IPS-20b (cell line): ENCODE measurements around the gene FBLN2.

Experiments
- H3K27ac ChIP-seq: one replicate; pipeline ENCODE4 v1.5.1; 2013; ENCODE audit warnings: low read length
- H3K27me3 ChIP-seq: 2 replicates; pipeline ENCODE4 v1.6.1; 2013; ENCODE audit warnings: mild to moderate bottlenecking, low read length, inconsistent platforms; ENCODE audit not compliant: insufficient read depth
- H3K36me3 ChIP-seq: 2 replicates; pipeline ENCODE4 v1.6.1; 2013; ENCODE audit warnings: low read depth, mild to moderate bottlenecking, inconsistent platforms, low read length, moderate library complexity; ENCODE audit not compliant: insufficient read depth
- H3K4me1 ChIP-seq: 2 replicates; pipeline ENCODE4 v1.6.1; 2013; ENCODE audit warnings: mild to moderate bottlenecking, control low read depth, inconsistent platforms, low read length, moderate library complexity; ENCODE audit not compliant: insufficient read depth
- H3K4me3 ChIP-seq: 2 replicates; pipeline ENCODE4 v1.5.1; 2013; ENCODE audit warnings: mild to moderate bottlenecking, low read length, inconsistent platforms
- H3K9ac ChIP-seq: 2 replicates; pipeline ENCODE4 v1.6.1; 2013; ENCODE audit warnings: low read depth, mild to moderate bottlenecking, inconsistent platforms, low read length, moderate library complexity
- H3K9me3 ChIP-seq: 2 replicates; pipeline ENCODE4 v1.6.1; 2013; ENCODE audit warnings: mild to moderate bottlenecking, low read depth, low read length, inconsistent platforms; ENCODE audit not compliant: insufficient read depth

Gene FBLN2

DNA sequence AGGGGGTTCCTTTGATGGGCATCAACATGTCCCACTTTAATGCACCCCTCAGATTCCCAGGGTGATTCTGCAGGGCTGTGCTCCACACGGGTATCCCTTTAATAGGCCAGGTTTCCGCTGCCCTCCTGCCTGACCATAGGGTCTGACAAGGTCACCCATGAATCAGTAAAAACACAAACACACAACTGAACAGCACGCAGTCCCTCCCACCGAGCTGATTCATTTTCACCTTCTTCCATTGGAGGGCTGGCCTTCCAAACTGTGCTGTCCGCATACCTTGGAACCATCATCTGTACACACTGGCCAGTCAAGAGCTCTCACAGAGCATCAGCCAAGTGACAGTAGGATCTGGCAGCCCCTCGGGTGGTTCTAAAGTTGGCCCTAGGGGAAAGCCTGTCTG, 93.7 kb downstream of the FBLN2 start:
- no peak overlapping the region for H3K4me3 ChIP-seq
- H3K4me1 ChIP-seq, result no peaks in the 10 kb centered on the region
- no peaks in the 10 kb centered on the region for H3K9me3 ChIP-seq
- no peak overlapping the region for H3K27ac ChIP-seq
- H3K27me3 ChIP-seq, result 0 out of 2 replicates have a peak, but pooled peaks cover 8% of the 10 kb centered on the region
- H3K36me3 ChIP-seq, result no peaks in the 10 kb centered on the region
- H3K9ac ChIP-seq, result no peak overlapping the region

DNA sequence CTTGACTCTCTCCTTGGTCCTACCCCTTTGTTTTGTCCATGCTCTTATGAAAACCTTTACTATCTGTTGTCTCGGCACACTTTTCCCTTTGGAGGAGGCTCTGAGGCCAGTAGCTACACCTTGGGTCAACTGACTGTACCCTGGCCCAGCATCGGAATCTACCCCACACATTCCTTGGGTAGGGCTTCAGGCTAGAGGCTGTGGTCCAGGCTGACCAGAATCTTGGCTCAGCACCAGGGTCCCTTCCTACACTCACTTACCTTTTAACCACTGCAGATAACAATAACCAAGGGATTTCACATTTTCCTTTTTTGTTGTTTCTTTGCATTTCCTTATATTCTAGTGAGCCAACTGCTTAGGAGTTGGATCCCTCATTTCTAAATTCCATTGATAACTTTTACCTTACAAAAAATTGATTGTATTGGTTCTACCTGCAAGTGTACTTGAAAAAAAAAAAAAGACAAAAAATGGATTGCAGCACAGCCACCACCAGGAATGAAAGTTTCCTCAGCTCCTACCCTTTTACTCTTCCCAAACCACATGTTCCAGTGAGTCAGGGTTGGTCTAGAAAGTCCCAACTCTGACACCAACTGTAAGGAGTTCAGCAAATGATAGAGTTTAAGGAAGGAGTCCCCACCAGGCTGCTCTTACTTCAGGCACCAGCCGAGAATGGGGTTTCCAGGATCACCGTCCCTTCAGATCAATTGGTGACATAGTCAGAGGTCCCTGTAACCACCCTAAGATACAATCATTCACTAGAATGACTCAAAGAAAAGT, 95.6 kb downstream of the FBLN2 start:
- Histone ChIP-seq H3K9me3 (no peaks in the 10 kb centered on the region), H3K9ac (no peak overlapping the region), H3K4me3 (no peak overlapping the region), H3K27me3 (0 out of 2 replicates have a peak, but pooled peaks cover 9% of the 10 kb centered on the region), H3K36me3 (no peaks in the 10 kb centered on the region), H3K27ac (no peak overlapping the region), H3K4me1 (peaks cover 5% of the 10 kb centered on the region; the same call in 1 of the 2 replicates)

DNA sequence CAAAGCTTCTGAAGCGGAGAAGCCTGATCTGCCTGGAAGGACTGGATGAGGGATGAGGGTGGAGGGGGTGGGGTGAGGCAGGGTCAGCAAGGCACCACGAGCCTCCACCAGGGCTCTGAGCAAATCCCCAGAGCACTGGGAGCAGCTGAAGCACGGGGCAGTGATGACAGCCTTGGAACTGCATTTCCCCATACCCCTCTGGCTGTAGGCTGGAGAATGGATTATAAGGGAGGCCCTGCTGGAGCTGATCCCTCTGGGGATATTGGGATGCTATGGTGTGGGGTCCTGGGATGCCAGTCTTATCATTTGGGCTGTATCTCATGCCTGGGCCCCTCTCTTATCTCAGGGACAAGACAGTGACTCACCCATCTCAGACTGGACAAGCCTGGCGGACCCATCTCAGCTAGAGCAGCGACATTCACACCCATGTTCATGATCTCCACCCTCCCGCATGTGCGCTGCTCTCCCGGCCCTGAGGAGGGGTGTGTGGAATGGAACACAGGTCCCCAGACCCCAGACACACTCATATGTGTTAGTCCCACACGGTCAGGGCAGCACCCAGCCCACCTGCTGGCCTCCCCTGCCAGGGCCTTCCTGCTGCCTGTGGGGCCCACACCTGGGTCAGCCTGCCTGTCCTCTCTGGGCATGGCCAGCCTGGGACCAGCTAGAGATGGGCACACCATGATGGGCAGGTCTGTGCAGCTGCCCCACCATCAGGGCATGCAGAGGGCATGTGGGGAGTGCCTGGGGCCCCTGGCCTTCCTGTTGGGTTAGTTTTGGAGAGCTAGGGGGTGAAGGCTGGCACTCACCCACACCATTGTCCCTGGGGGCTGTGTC, 97.1 kb downstream of the FBLN2 start:
- peaks cover 5% of the 10 kb centered on the region; the same call in 1 of the 2 replicates for H3K4me1 ChIP-seq
- H3K9ac ChIP-seq, result no peak overlapping the region
- H3K36me3 ChIP-seq, result no peaks in the 10 kb centered on the region
- H3K27me3 ChIP-seq, result peaks cover 16% of the 10 kb centered on the region
- H3K27ac ChIP-seq, result no peak overlapping the region
- H3K4me3 ChIP-seq, result no peak overlapping the region
- H3K9me3 ChIP-seq, result no peaks in the 10 kb centered on the region

DNA sequence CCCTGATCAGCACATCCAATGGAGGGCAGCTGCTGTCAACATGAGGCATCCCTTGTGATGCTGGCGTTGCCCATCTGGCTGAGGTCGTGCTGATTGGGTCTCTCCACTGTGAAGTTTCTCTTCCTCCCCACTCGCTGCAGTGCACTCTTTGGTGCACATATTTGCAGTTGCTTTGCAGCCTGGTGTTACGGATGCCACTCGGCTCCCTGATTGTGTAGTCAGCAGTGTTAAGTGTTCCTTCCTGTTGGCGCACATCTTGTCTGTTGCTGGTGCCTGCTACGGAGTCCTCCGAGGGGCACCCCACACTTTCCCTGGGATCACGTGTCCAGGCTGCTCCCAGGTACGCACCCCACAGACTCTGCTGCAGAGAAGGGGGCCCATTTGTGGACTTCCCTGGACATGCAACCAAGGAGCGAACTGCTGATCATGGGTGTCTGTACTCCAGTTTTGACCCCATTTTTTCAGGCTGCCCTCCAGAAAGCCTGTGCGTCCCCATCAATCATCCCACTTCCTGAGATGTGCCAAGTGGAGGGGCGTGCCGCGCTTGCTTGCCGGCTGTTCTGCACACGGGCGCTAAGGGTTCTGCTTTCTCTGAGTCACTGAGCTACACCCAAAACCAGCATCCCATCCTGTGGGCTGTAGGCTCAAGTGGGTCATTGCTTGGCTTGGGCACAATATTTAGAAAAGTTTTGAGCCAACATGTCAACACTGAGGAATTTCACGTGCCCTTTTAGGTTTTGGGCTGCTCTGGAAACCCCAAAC, 98.6 kb downstream of the FBLN2 start:
- H3K27ac ChIP-seq, result no peak overlapping the region
- no peak overlapping the region; the same call in 1 of the 2 replicates for H3K9ac ChIP-seq
- H3K4me1 ChIP-seq, result peaks cover 5% of the 10 kb centered on the region; the same call in 1 of the 2 replicates
- no peaks in the 10 kb centered on the region for H3K36me3 ChIP-seq
- no peak overlapping the region for H3K4me3 ChIP-seq
- H3K27me3 ChIP-seq, result peaks cover 19% of the 10 kb centered on the region
- no peaks in the 10 kb centered on the region for H3K9me3 ChIP-seq

DNA sequence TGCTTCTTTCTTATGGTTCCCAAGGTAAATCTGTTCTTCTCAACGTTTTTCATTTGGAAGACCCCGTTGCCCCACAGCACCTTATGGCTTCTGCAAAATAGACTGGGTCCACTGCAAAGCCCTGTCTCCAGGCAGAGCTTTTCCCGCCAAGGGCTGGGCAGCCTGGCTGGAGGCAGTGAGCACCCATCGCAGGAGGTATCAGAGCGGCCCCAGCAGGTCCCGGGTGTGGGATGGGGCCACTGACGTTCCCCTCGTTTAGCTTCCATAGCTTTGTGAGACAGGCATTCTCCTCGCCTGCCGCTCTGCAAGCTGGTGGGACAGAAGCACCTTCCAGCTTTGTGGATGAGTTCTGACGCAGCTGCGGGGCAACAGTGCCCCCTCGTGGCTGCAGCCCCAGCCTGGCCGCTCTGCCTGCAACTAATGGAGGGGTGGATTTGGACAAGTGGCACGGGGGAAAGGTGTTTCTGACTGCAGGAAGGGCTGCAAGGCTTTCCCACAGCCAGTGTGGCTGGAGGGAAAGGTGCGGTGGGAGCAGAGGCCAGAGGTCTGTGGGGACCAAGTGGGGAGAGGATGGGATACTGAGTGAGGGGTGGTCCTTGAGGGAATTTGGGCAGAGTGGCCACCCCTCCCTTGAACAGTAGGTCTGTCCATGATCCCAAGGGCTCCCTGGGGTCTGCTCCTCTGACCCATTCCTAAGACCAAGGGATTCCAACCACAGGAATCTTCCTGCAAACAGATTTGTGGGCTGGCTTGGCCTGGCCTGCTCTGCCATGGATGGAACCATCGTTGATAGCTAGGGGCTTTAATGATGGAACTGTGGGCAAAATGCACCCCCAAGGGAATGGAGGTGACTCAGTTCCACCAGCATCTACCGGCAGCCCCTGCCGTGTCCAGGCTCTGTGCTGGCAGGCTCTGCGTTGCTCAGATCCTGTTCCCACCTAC, 99.4 kb downstream of the FBLN2 start:
- peaks cover 5% of the 10 kb centered on the region; the same call in 1 of the 2 replicates for H3K4me1 ChIP-seq
- no peaks in the 10 kb centered on the region for H3K9me3 ChIP-seq
- H3K4me3 ChIP-seq, result no peak overlapping the region
- peaks cover 22% of the 10 kb centered on the region for H3K27me3 ChIP-seq
- peak overlapping the region; percentile 73 for H3K9ac ChIP-seq
- H3K36me3 ChIP-seq, result no peaks in the 10 kb centered on the region
- no peak overlapping the region for H3K27ac ChIP-seq

DNA sequence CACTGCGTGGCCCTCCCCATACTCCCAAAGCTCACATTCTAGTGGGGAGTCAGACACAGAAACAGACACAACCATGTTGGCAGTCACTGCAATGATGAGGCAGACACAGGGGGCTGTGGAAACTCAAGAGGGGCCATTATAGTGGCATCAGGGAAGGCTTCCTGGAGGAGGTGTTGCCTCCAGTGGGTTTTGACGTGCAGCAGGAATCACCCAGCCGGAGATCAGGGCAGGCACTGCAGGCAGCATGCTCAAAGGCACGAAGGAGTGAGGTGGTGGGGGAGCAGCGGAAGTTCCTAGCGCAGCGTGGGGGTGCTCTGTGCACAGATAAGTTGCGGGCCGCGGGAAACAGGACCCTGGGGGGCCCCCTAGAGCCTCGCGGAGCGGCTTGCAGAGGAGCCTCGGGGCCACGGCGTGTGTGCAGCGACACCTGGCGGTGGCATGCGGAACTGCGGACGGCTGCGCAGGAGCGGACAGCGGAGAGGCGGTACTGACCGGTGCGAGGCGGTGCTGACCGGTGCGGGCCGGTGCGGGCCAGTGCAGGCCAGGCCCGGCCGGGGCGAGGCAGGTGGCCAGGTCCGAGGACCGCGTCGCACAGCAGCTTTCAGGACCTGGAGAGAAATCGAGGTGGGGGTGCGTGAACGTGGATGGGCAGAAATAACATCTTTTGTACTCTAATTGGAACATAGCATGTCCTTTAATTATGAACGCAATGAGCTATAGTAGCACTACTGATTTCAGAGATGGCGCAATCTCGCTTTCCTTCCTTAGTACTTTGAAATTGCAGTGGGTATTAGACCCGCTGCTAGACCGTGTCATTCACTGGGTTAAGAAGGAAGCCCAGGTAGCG, 101.5 kb downstream of the FBLN2 start:
- Histone ChIP-seq H3K27ac (no peak overlapping the region), H3K9me3 (no peaks in the 10 kb centered on the region), H3K9ac (peak overlapping the region; percentile 10; the same call in 1 of the 2 replicates), H3K27me3 (peaks cover 41% of the 10 kb centered on the region), H3K36me3 (no peaks in the 10 kb centered on the region), H3K4me1 (peaks cover 8% of the 10 kb centered on the region; the same call in 1 of the 2 replicates), H3K4me3 (peak overlapping the region; percentile 24; the same call in 1 of the 2 replicates)

DNA sequence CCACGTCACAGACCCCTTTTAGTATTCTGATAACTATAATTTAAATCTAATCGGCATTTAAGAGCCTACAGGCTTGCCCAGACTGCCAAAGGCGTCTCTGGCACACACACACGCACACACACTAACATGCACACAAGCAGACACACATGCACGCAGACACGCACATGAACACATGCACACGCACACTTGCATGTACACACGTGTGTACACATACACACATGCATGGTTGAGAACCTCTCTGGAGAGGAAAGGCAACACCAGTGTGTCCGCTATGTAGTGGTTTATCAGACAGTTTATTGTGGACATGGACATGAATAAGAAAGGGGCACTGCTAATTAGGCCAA, 102.1 kb downstream of the FBLN2 start:
- Histone ChIP-seq H3K4me1 (peaks cover 8% of the 10 kb centered on the region; the same call in 1 of the 2 replicates), H3K9ac (no peak overlapping the region; the same call in 1 of the 2 replicates), H3K27me3 (peaks cover 47% of the 10 kb centered on the region), H3K4me3 (no peak overlapping the region), H3K9me3 (no peaks in the 10 kb centered on the region), H3K36me3 (no peaks in the 10 kb centered on the region), H3K27ac (no peak overlapping the region)

DNA sequence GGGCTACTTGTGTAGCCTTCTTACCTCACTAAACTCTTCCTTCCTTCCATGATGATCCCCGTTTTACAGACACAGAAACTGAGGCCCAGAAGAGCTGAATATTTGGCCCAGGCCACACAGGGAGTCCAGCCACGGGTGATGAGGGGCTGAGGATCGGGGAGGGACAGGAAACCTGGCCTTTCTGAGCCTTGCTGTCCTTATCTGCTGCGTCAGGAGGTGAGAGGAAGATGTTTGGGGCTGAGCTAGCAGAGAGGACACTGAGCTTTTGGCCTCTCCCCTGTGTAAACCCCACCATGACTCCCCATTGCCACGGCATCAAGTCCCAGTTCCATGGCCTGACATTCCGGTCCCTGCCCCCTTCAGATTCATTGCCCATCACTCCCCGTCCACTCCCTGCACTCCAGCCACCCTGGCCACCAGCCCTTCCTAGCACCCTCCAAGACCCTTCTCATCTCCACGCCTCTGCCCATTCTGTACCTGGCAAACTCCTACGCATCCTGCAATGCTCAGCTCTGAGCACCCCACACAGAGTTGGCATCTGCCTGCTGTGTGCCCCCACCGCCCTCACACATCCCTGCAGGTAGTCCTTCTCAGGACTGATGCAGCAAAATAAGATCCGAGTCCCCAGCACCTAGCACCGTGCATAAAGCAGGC, 103.0 kb downstream of the FBLN2 start:
- Histone ChIP-seq H3K9me3 (no peaks in the 10 kb centered on the region), H3K27me3 (peaks cover 55% of the 10 kb centered on the region), H3K27ac (no peak overlapping the region), H3K4me3 (no peak overlapping the region), H3K9ac (no peak overlapping the region), H3K36me3 (no peaks in the 10 kb centered on the region), H3K4me1 (peaks cover 8% of the 10 kb centered on the region; the same call in 1 of the 2 replicates)

DNA sequence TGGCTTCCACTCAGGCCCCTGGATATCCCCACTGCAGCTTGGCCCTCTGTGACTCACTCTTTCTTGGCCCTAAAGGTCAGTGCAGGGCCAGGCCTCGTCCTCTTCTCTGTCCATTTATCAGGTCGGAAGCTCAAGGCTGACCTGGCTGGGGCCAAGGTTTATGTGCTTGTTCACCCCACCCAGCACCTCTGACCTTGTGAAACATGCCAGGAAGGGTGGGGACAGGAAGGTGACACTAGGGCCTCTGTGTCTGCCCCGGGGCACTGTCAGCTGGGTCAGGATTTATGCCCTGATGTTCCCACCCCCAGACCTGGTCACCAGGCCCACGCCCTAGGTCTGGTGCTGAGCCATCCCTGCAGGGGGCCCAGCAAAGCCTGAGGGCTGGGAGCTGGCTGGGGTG, 103.8 kb downstream of the FBLN2 start:
- Histone ChIP-seq H3K9ac (no peak overlapping the region), H3K36me3 (no peaks in the 10 kb centered on the region), H3K4me3 (no peak overlapping the region), H3K27ac (no peak overlapping the region), H3K4me1 (peaks cover 8% of the 10 kb centered on the region; the same call in 1 of the 2 replicates), H3K9me3 (no peaks in the 10 kb centered on the region), H3K27me3 (peaks cover 54% of the 10 kb centered on the region)
